NT2/D1 (cell line): ENCODE results near the gene SEPTIN8.

Experiments
- YY1 ChIP-seq: IDR thresholded peaks from 2 replicates; pipeline ENCODE4 v1.6.1; 2011; ENCODE audit not compliant: insufficient read length, insufficient read depth
- ZNF274 ChIP-seq: IDR thresholded peaks from 2 replicates; pipeline ENCODE4 v1.6.1; 2011; ENCODE audit warnings: mild to moderate bottlenecking, low read depth, low read length

DNA sequence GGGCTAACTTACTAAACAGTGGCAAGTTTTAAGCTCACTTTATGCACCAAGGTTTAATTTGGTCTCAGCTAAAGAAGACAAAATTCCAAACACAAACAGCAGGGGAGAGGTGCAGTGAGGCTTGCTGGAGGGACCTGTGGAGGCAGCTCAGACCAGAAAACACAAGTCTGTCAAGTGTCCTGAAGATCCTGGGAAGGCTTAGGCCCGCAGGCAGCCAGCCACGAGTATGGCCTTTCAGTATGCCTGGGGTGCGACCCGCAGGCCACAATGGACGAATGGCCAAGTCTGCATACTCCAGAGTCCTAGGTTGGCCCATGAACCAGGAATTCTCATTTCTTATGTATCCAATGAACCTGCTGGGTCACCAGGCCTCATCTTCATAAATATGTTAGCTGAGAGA, 20.5 kb downstream of the SEPTIN8 start:
- TF ChIP-seq ZNF274 (no peak), YY1 (no peak)
